ENCODE measurements around the gene LTBP1. TPM values are rescaled to one million over a fixed set of nuclear protein-coding genes. Genes with fewer than 3 reads are reported as not detected.
A peak's percentile ranks its signal among the peaks of the same experiment; 100 is the strongest.

The LTBP1 gene
- total and polyA plus RNA-seq, 2 experiments from 2014 or later, result 216 to 509 TPM

DNA sequence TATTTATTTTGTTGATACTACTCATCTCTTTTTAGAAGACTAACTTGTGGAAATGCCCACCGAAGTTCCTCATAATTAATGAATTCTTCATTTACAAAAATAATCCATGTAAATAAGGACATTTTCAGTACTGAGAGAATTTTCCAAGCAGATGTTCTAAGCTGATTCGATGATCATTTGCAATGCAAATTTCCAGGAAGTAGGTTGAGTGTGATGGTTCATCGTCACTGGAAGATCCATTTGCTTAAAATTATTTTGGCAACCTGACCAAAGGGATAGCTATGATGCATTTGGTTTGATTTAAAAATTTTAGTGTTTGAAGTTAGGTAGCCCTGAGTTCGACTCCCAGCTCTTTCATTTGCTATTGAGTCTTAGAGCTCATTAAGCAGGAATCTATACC lies 272.4 kb downstream of the LTBP1 start:
- no peak overlapping the region for H3K27ac ChIP-seq
- H3K36me3 ChIP-seq, result peaks cover 23% of the 10 kb centered on the region
- TF ChIP-seq, protein P1, sequence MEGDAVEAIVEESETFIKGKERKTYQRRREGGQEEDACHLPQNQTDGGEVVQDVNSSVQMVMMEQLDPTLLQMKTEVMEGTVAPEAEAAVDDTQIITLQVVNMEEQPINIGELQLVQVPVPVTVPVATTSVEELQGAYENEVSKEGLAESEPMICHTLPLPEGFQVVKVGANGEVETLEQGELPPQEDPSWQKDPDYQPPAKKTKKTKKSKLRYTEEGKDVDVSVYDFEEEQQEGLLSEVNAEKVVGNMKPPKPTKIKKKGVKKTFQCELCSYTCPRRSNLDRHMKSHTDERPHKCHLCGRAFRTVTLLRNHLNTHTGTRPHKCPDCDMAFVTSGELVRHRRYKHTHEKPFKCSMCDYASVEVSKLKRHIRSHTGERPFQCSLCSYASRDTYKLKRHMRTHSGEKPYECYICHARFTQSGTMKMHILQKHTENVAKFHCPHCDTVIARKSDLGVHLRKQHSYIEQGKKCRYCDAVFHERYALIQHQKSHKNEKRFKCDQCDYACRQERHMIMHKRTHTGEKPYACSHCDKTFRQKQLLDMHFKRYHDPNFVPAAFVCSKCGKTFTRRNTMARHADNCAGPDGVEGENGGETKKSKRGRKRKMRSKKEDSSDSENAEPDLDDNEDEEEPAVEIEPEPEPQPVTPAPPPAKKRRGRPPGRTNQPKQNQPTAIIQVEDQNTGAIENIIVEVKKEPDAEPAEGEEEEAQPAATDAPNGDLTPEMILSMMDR (IDR thresholded peaks at IDR 0.05; ENCODE audit: low read depth, low read length), result no peak
- H3K4me3 ChIP-seq, result no peak overlapping the region
- peaks cover 21% of the 10 kb centered on the region for H3K4me1 ChIP-seq (ENCODE audit: low read depth)
- no peaks in the 10 kb centered on the region for H3K27me3 ChIP-seq
- no peak for DNase-seq (ENCODE audit: low read depth in 1 of 2, low spot score in 1 of 2)
- no peaks in the 10 kb centered on the region for H3K9me3 ChIP-seq (ENCODE audit: low read depth)

DNA sequence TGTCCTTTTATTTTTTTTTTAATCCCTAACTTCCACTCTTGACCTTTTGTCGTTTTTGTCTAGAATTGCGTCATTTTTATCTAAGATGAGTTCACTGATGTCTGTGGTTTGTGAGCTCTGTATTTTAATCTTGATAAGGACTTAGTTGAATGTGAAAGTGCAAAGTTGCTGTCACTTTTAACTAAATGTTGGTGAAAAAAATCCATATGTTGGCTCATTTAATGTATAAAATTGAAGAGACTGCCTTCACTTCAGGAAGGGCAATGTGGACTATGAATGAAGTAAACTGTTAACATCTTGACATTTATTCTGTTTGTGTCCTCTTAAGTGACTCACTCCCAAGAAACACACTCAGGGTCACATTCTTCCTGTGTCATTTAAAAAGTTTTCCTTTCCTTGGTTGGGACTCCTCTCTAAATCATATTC lies 273.1 kb downstream of the LTBP1 start:
- H3K27me3 ChIP-seq, result no peaks in the 10 kb centered on the region
- peaks cover 15% of the 10 kb centered on the region for H3K4me1 ChIP-seq (ENCODE audit: low read depth)
- TF ChIP-seq, protein P1 (IDR thresholded peaks at IDR 0.05; ENCODE audit: low read depth, low read length), result no peak
- peak overlapping the region; percentile 31 for H3K27ac ChIP-seq
- no peaks in the 10 kb centered on the region for H3K9me3 ChIP-seq (ENCODE audit: low read depth)
- peaks cover 23% of the 10 kb centered on the region for H3K36me3 ChIP-seq
- no peak overlapping the region for H3K4me3 ChIP-seq
- peak in 1 of 2 donors; percentile 18 for DNase-seq (ENCODE audit: low read depth in 1 of 2, low spot score in 1 of 2)

DNA sequence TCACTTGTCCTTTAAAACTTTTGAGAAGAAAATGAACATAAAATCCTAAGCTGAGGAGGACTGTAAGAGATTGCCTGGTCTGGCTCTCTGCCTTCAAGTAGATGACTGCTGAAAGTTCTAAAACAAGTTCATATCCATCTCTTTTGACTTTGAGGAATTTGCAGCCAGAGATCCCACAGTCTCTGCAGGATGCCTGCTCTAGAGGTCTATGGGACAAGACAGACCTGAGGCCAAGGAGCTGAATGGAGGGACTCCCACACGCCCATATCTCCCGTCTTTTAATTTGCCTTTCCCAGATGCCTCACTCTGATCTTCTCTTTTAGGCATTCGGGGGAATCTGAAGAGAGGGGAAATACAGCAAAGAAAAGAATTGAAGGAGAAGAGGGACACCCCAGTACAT lies 273.8 kb downstream of the LTBP1 start:
- no peaks in the 10 kb centered on the region for H3K27me3 ChIP-seq
- H3K27ac ChIP-seq, result peak overlapping the region; percentile 31
- H3K9me3 ChIP-seq (ENCODE audit: low read depth), result no peaks in the 10 kb centered on the region
- DNase-seq (ENCODE audit: low read depth in 1 of 2, low spot score in 1 of 2), result peak in 1 of 2 donors; percentile 23
- H3K4me1 ChIP-seq (ENCODE audit: low read depth), result peaks cover 15% of the 10 kb centered on the region
- peaks cover 30% of the 10 kb centered on the region for H3K36me3 ChIP-seq
- H3K4me3 ChIP-seq, result no peak overlapping the region
- TF ChIP-seq, protein P1 (IDR thresholded peaks at IDR 0.05; ENCODE audit: low read depth, low read length), result no peak

DNA sequence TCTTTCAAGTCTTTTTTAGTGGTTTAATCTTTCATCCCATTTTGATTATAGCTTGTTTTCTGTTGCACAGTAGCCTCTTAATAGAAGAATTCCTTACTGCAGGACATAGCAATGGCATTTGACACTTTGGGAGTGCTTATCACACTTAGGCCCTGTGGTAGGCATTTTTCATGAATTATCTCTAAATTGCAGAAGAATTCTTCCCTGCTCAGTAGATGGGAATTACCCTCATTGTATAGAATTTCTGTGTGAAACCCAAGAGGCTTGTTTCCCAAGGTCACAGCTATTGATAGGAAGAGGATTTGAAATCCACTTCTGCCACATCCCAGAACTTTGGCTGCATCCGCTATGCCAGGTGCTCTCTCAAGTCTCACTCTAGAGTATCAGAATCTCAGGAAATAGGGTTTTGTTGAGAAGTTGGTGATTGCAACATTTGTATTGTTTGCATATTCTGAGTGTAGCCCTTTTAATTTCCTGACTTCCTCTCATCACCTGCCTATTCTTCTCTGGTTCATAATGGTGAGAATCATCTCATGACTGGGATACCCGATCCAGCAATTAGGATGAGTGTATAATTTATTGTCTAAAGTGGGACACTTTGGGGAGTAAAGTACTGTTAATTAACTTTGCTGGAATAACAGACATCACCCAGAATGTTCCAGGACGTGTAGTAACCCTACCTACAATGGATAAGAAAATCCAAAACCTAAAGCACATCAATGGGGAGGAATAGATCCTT lies 274.5 kb downstream of the LTBP1 start:
- H3K4me3 ChIP-seq, result no peak overlapping the region
- H3K36me3 ChIP-seq, result peaks cover 31% of the 10 kb centered on the region
- H3K27ac ChIP-seq, result no peak overlapping the region
- TF ChIP-seq, protein P1 (IDR thresholded peaks at IDR 0.05; ENCODE audit: low read depth, low read length), result no peak
- DNase-seq (ENCODE audit: low read depth in 1 of 2, low spot score in 1 of 2), result no peak
- no peaks in the 10 kb centered on the region for H3K27me3 ChIP-seq
- peaks cover 15% of the 10 kb centered on the region for H3K4me1 ChIP-seq (ENCODE audit: low read depth)
- no peaks in the 10 kb centered on the region for H3K9me3 ChIP-seq (ENCODE audit: low read depth)

DNA sequence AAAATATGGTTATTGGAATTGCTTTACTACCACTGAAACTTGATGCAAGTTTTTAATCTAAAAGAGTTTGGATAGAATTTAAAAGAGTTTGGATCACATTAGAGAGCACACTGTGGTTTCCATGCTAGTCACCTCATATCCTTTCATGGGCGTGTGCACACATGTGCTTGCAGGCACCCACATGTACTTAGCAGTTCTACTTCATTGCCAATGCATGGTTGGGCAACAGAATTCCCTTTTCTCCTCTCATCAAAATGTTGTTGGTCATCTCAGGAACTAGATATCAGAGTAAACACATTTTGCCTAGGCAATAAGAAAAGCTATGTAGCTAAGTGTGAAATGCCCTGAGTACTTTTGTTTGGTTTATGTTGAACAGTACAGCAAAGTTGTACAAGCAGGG lies 275.6 kb downstream of the LTBP1 start:
- peaks cover 15% of the 10 kb centered on the region for H3K4me1 ChIP-seq (ENCODE audit: low read depth)
- H3K4me3 ChIP-seq, result no peak overlapping the region
- TF ChIP-seq, protein P1 (IDR thresholded peaks at IDR 0.05; ENCODE audit: low read depth, low read length), result no peak
- no peaks in the 10 kb centered on the region for H3K9me3 ChIP-seq (ENCODE audit: low read depth)
- DNase-seq (ENCODE audit: low read depth in 1 of 2, low spot score in 1 of 2), result no peak
- H3K27ac ChIP-seq, result no peak overlapping the region
- H3K27me3 ChIP-seq, result no peaks in the 10 kb centered on the region
- H3K36me3 ChIP-seq, result peaks cover 31% of the 10 kb centered on the region

Data from cardiac muscle cell (in vitro differentiated cells and primary cell).